ENCODE data around the gene KIF1A.

Gene KIF1A

GRCh38 chr2:240819858-240820606 lies at the start of gene KIF1A:
Gene KIF1A (minus strand): TSS chr2:240820219. CDS start chr2:240797752, 22,467 bp downstream.
- DNase-seq (ENCODE audit: low read depth), result no peak
- H3K4me3 ChIP-seq (ENCODE audit: low read depth, low read length), result no peak within 1 kb of the TSS

DNA sequence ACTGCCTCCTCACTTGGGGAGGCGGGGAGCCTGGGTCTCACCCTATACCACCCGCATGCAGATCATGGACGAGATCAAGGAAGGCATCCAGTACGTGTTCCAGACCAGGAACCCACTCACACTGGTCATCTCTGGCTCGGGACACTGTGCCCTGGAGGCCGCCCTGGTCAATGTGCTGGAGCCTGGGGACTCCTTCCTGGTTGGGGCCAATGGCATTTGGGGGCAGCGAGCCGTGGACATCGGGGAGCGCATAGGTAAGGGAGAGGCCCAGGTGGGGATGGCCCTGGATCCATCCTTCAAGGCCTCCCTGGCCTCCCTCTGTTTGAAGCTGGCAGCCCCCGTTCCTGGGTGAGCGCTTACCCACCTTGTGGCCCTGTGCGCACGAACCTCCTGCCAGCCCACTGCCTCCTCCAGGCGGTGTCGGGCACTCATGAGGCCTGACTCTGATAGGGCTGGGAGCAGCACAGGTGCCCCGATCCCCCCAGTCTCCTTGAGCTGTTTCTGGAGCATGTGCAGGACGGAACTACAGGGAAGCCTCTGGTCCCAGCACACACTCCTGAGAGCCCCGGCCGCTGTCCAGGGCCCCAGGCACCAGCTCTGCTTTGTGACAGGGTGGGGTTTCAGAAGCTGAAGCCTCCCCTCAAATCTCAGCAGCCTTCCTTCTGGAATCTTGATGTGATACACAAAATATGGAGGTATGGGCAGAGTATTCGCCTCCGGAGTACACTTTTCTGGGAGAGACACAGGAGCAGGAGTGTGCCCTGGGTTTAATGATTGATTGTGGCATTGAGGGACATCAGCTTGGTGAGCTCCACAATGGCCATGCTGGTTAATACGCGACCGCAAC lies 49.3 kb upstream of the KIF1A start:
- no peak overlapping the region for H3K4me3 ChIP-seq (ENCODE audit: low read depth, low read length)
- no peak for DNase-seq (ENCODE audit: low read depth)

DNA sequence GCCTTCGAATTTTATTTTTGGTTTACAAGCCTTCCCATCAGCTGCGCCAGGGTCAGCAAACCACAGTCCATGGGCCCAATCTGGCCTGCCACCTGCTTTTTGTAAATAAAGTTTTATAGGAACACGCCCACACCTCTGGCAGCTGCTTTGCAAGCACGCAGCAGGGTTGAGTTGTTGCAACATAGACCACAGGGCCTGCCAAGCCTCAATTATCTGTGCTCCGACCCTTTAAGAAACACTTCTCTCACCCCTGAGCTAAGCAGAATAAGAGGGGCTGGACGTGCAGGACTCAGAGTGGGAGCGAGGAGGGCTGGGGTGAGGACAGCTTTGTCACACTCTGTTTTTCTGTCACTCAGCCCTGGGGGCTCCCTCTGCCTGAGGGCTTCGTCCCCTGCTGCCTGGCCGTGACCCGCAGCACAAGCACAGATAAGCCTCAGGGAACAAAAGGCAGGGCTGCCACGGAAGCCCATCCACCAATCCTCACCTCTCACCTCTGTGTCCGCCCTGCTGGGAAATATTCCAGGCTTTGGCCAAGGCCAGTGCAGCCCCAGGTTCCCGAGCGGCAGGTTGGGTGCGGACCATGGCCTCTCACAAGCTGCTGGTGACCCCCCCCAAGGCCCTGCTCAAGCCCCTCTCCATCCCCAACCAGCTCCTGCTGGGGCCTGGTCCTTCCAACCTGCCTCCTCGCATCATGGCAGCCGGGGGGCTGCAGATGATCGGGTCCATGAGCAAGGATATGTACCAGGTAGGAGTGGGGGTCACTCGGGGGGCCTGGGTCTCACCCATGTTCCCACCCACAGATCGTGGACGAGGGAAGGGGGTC lies 48.5 kb upstream of the KIF1A start, which contains the start of gene AGXT:
Gene AGXT, plus strand, starts transcription at position 539 of the 823 bp plus-strand sequence. Its CDS starts 42 bp downstream, at position 581.
- H3K4me3 ChIP-seq (ENCODE audit: low read depth, low read length), result no peak within 1 kb of the TSS
- peak; percentile 21 for DNase-seq (ENCODE audit: low read depth)

- H3K4me3 ChIP-seq (ENCODE audit: low read depth, low read length), result no peak overlapping the region
- no peak for DNase-seq (ENCODE audit: low read depth)
Observed at GRCh38 chr2:240865391-240865790, 45.4 kb upstream of the KIF1A start.

- H3K4me3 ChIP-seq (ENCODE audit: low read depth, low read length), result no peak overlapping the region
- DNase-seq (ENCODE audit: low read depth), result no peak
Observed at GRCh38 chr2:240864475-240864874, 44.5 kb upstream of the KIF1A start.

GRCh38 chr2:240861547-240861946 lies 41.5 kb upstream of the KIF1A start:
- H3K4me3 ChIP-seq (ENCODE audit: low read depth, low read length), result no peak overlapping the region
- no peak for DNase-seq (ENCODE audit: low read depth)

- H3K4me3 ChIP-seq (ENCODE audit: low read depth, low read length), result no peak overlapping the region
- no peak for DNase-seq (ENCODE audit: low read depth)
Observed at GRCh38 chr2:240858871-240859270, 38.9 kb upstream of the KIF1A start.

GRCh38 chr2:240858321-240858720 lies 38.3 kb upstream of the KIF1A start:
- no peak for DNase-seq (ENCODE audit: low read depth)

DNA sequence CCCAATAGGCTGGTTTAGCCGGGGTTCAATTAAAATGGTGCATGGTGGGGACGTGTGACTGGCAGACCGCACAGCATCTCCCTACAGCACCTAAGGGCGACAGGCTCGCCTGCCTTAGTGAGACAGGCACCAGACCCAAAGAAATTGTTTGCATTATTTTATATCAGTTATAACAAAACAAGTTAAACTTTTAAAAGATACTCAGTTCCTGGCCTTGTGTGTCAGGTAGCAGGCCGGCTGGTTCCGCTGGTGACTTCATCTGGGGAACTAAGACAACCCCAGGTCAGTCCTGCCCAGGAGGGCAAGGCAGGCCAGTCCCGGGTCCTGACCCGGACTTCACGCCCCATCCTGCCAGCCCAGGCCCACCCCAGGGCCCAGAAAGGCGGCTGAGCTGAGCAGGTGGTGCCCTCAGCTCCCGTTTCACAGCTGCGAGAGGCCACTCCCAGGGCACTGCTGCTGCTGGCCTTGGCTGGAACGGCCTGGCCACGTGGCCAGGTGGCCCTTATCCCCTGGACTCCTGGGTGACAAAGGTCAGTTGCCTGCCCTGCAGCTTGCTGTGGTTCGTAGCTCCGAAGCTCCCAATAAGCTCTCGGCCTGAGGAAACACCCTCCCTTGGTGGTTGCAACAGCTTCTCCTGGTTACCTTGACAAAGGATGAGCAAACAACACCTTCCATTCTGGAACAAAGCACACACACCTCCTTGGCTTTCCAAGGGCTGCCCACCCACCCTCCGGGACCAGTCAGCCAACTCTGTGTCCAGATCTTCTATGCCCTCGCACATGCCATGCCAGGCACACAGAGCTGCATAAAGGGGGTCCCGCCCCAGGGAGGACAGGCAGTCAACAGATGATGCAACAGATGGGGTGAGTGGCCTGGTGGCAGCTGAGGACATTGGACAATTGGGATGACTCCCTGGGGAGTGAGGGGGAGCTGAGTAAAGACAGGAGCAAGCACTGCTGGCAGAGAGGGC lies 37.3 kb upstream of the KIF1A start:
- no peak for DNase-seq (ENCODE audit: low read depth)
- H3K4me3 ChIP-seq (ENCODE audit: low read depth, low read length), result no peak overlapping the region

More at GRCh38 chr2:240858321-240858720, 38.3 kb upstream of the KIF1A start:
- no peak overlapping the region for H3K4me3 ChIP-seq (ENCODE audit: low read depth, low read length)

- no peak overlapping the region for H3K4me3 ChIP-seq (ENCODE audit: low read depth, low read length)
- no peak for DNase-seq (ENCODE audit: low read depth)
Observed at GRCh38 chr2:240856151-240856980, 36.3 kb upstream of the KIF1A start.

GRCh38 chr2:240855670-240856069 lies 35.7 kb upstream of the KIF1A start:
- no peak for DNase-seq (ENCODE audit: low read depth)

GRCh38 chr2:240852671-240853314 lies 32.8 kb upstream of the KIF1A start:
- no peak for DNase-seq (ENCODE audit: low read depth)
- H3K4me3 ChIP-seq (ENCODE audit: low read depth, low read length), result no peak overlapping the region

More at GRCh38 chr2:240855670-240856069, 35.7 kb upstream of the KIF1A start:
- H3K4me3 ChIP-seq (ENCODE audit: low read depth, low read length), result no peak overlapping the region

GRCh38 chr2:240851078-240851991 lies 31.3 kb upstream of the KIF1A start:
- H3K4me3 ChIP-seq (ENCODE audit: low read depth, low read length), result no peak overlapping the region
- peak; percentile 25 for DNase-seq (ENCODE audit: low read depth)

- no peak for DNase-seq (ENCODE audit: low read depth)
- no peak overlapping the region for H3K4me3 ChIP-seq (ENCODE audit: low read depth, low read length)
Observed at GRCh38 chr2:240850756-240851077, 30.7 kb upstream of the KIF1A start.

- H3K4me3 ChIP-seq (ENCODE audit: low read depth, low read length), result no peak overlapping the region
- no peak for DNase-seq (ENCODE audit: low read depth)
Observed at GRCh38 chr2:240850026-240850425, 30.0 kb upstream of the KIF1A start.

- DNase-seq (ENCODE audit: low read depth), result no peak
Observed at GRCh38 chr2:240848900-240849680, 29.1 kb upstream of the KIF1A start.

More at GRCh38 chr2:240848900-240849680, 29.1 kb upstream of the KIF1A start:
- H3K4me3 ChIP-seq (ENCODE audit: low read depth, low read length), result no peak overlapping the region

Measured in skeletal muscle cell (primary cell).